Uterus (tissue), 2 donors: Measurements from ENCODE around the gene OR52M1.

Experiments
- POLR2A ChIP-seq, 2 donors: fragments of 450-650 bp; IDR thresholded peaks; one replicate each; pipeline ENCODE4 v1.6.1; 2016; ENCODE audit warnings: antibody characterized with exemption in 2 of 2, mild to moderate bottlenecking in 1 of 2, moderate library complexity in 1 of 2
- TF ChIP-seq, protein P1 (sequence below), 4 experiments: fragments of 200-600 bp in 2 of 4; fragments of 450-650 bp in 2 of 4; sonication (generic) in 2 of 4; IDR thresholded peaks; one replicate each; pipeline ENCODE4 v1.5.1; 2016 to 2019; ENCODE audit warnings: antibody characterized with exemption in 4 of 4, mild to moderate bottlenecking in 2 of 4, moderate library complexity in 1 of 4

DNA sequence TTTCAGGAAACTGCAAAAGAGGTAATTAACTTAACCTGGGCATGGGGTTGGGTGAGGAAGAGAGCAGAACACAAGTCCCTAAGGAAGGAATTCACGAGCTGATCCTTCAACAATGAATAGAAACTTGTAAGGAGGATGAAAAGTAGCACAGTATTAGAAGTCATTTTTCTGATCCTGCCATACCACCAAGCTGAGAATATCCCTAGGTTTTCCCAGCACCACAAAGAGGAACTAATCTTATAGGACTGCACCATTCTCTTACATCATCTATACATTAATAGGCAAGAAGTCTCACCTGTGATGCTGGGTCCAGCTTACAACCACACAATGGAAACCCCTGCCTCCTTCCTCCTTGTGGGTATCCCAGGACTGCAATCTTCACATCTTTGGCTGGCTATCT is 48.7 kb downstream of the OR52M1 start, which contains the start of gene OR52I1:
- TF ChIP-seq POLR2A (IDR thresholded peaks at IDR 0.05) = no peak
- TF ChIP-seq, protein P1, sequence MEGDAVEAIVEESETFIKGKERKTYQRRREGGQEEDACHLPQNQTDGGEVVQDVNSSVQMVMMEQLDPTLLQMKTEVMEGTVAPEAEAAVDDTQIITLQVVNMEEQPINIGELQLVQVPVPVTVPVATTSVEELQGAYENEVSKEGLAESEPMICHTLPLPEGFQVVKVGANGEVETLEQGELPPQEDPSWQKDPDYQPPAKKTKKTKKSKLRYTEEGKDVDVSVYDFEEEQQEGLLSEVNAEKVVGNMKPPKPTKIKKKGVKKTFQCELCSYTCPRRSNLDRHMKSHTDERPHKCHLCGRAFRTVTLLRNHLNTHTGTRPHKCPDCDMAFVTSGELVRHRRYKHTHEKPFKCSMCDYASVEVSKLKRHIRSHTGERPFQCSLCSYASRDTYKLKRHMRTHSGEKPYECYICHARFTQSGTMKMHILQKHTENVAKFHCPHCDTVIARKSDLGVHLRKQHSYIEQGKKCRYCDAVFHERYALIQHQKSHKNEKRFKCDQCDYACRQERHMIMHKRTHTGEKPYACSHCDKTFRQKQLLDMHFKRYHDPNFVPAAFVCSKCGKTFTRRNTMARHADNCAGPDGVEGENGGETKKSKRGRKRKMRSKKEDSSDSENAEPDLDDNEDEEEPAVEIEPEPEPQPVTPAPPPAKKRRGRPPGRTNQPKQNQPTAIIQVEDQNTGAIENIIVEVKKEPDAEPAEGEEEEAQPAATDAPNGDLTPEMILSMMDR (IDR thresholded peaks at IDR 0.05) = no peak
